Measurements from ENCODE around the gene RHCG. TPM values are rescaled to one million over a fixed set of nuclear protein-coding genes. Genes with fewer than 3 reads are reported as not detected.

RHCG gene
- total RNA-seq: not detected in 2 replicates

DNA sequence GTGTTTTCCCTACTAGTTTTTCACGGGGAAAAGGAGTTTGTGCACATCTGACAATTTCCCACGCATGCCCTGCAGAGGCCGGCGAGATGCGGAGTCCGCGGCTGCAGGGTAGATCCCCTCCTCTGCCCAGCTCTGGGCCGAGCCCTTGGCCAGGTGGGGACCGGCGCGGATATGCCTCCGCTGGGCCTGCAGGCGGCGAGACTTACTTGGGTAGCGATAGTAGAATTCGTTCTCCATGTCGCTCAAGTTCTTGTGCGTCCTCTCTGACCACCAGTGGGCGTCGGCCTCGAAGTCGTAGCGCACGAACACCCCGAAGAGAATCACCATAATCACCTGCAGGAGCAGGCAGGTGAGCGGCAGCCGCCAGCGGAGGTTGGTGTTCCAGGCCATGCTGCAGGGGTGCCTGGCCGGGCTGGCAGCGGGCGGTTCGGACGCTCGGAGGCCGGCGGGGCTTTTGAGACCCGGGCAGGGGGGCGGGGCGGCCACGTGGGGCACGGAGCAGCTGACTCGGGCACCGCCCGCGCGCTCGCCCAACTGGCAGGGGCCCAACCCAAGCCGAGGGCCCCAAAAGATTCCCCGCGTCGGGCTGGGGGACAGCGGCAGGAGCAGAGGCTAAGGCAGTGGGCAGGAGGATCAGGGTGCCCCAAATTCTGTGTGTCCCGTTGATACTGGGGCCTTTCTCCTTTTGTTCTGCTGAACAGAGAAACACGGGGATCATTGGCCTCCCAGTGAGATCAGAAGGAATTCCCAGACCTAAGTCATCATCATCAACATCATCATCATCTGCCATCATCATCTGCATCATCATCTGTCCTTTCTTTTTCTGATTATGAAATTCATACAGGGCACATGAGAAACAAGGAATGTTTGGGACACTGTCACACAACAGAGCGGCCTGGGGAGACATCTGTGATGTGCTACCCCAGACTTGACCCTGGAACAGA, at the start of gene RHCG:
TSS of gene RHCG (minus strand) at position 429 of the 944 bp plus-strand sequence. CDS start at position 390, 39 bp downstream.
- Mint-ChIP-seq H3K4me1 (ENCODE audit: low read depth) (peaks cover 5% of the 10 kb centered on the region), H3K27me3 (ENCODE audit: low read depth) (peaks cover 36% of the 10 kb centered on the region), H3K4me3 (ENCODE audit: low read depth) (no peak within 1 kb of the TSS), H3K9me3 (no peaks in the 10 kb centered on the region), H3K27ac (no peak within 1 kb of the TSS), H3K36me3 (ENCODE audit: low read depth) (no peaks in the 10 kb centered on the region)
- intact Hi-C loops (cut with micrococcal nuclease): loop anchor here (5.0 kb wide), 1 partner anchor 61 kb away; no protein-coding TSS in a partner anchor
- DNase-seq (ENCODE audit: low spot score): no peak

DNA sequence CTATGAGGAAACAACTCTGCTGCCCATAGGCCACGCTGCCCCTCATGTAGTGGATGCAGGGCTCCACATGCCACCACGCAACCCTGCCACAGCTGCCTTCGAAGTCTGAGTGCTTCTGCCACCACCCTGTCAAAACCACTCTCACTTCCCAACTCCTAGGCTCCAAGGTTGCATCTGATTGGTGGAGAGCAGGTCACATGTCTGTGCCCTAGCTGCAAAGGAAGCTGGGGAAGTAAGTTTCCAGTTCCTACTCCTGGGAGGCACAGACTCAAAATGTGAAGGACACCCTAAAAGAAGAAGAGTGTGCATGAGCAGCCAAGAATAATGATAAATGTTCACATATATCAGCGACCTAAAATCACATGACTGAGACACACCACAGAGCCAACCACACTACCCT, 47.0 kb upstream of the RHCG start:
- no peak for DNase-seq (ENCODE audit: low spot score)
- Mint-ChIP-seq H3K36me3 (ENCODE audit: low read depth) (no peaks in the 10 kb centered on the region), H3K27ac (no peak overlapping the region), H3K9me3 (no peaks in the 10 kb centered on the region), H3K4me3 (ENCODE audit: low read depth) (no peak overlapping the region), H3K27me3 (ENCODE audit: low read depth) (peaks cover 7% of the 10 kb centered on the region), H3K4me1 (ENCODE audit: low read depth) (no peaks in the 10 kb centered on the region)
- intact Hi-C loops (cut with micrococcal nuclease): no loop called here

DNA sequence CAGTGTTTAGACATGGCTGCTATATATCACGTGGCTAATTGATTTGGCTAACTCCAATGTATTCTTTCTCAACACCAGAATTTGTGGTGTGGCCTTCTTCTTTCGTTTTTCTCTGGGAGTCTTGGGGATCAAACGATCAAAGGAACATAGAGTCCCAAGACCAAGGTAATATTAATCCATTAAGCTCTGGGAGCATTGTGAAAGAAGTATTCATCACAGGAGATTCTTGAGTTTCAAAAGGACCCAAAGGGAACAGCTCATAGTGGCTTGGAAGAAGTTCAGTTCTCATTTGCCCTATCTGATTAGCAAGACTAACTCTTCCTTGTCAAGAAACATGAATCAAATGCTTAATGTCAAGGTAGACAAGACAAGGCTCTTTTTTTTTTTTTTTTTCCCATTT, 46.0 kb upstream of the RHCG start:
- no peak overlapping the region for H3K27ac Mint-ChIP-seq
- H3K27me3 Mint-ChIP-seq (ENCODE audit: low read depth): peaks cover 9% of the 10 kb centered on the region
- no peak for DNase-seq (ENCODE audit: low spot score)
- H3K36me3 Mint-ChIP-seq (ENCODE audit: low read depth): no peaks in the 10 kb centered on the region
- H3K9me3 Mint-ChIP-seq: peaks cover 3% of the 10 kb centered on the region
- intact Hi-C loops (cut with micrococcal nuclease): no loop called here
- no peaks in the 10 kb centered on the region for H3K4me1 Mint-ChIP-seq (ENCODE audit: low read depth)
- H3K4me3 Mint-ChIP-seq (ENCODE audit: low read depth): no peak overlapping the region

DNA sequence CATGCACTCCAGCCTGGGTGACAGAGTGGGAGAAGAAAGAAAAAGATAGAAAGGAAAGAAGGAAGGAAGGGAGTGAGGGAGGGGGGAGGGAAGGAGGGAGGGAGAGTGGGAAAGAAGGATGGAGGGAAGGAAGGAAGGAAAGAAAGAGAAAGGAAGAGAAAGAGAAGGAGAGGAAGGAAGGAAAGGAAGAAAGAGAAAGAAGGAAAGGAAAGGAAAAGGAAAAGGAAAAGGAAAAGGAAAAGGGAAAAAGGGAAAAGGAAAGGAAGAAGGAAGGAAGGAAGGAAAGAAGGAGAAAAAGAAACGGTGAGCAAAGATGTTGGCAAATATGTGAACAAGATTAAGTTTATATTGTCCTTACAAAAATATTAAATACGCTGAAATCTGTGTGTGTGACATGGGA, 42.6 kb upstream of the RHCG start:
- intact Hi-C loops (cut with micrococcal nuclease): no loop called here
- no peak for DNase-seq (ENCODE audit: low spot score)
- Mint-ChIP-seq H3K9me3 (peaks cover 3% of the 10 kb centered on the region), H3K4me3 (ENCODE audit: low read depth) (no peak overlapping the region), H3K4me1 (ENCODE audit: low read depth) (no peaks in the 10 kb centered on the region), H3K27ac (no peak overlapping the region), H3K27me3 (ENCODE audit: low read depth) (peaks cover 16% of the 10 kb centered on the region), H3K36me3 (ENCODE audit: low read depth) (no peaks in the 10 kb centered on the region)

DNA sequence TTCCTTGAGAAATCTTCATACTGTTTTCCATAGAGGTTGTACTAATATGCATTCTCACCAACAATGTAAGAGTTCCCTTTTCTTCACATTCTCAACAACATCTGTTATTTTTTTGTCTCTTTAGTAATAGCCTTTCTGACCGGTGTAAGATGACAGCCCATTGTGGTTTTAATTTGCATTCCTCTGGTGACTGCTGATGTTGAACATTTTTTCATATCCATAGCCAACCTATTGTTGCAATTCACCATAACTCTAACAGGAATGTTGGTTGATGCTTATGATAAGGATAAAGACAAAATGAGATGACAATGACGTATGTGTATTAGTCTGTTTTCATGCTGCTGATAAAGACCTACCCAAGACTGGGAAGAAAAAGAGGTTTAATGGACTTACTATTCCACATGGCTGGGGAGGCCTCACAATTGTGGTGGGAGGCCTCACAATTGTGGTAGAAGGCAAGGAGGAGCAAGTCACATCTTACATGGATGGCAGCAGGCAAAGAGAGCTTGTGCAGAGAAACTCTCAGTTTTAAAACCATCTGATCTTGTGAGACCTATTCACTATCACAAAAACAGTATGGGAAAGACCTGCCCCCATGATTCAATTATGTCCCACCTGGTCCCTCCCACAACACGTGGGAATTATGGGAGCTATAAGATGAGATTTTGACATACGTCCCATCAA, 37.6 kb upstream of the RHCG start:
- intact Hi-C loops (cut with micrococcal nuclease): no loop called here
- Mint-ChIP-seq H3K27ac (no peak overlapping the region), H3K36me3 (ENCODE audit: low read depth) (no peaks in the 10 kb centered on the region), H3K9me3 (peaks cover 3% of the 10 kb centered on the region), H3K4me1 (ENCODE audit: low read depth) (no peaks in the 10 kb centered on the region), H3K27me3 (ENCODE audit: low read depth) (peaks cover 16% of the 10 kb centered on the region), H3K4me3 (ENCODE audit: low read depth) (no peak overlapping the region)
- DNase-seq (ENCODE audit: low spot score): no peak

DNA sequence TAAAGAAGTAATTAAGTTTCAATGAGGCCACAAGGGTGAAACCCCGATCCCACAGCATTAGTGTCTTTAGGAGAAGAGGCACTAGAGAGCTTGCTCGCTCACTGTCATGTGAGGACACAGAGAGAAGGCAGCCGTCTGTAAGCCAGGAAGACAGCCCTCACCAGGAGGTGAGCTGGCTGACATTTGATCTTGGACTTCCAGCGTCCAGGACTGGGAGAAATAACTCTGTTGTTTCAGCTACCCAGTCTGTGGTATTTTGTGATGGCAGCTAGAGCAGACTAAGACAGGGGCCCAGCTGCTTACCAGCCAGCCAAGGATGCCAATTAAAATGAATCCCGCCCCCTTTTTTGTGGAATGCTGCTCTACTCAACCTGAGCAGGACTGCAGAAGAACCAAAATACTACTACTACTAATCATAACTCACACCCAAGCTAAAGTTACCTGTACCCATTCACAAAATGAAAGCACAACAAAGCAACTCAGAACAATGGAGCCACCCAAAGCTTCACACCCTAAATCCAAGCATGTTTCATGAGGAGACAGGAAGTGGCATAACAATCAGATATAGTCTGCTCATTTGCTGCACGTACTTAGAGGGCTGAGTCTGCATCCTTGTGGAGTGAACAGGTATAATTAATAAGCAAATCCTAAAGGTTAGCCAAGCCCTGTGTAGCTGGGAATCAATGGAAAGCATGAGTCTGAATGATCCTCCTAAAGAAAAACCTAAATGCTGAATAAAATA, 35.6 kb upstream of the RHCG start:
- Mint-ChIP-seq H3K4me1 (ENCODE audit: low read depth) (no peaks in the 10 kb centered on the region), H3K9me3 (no peaks in the 10 kb centered on the region), H3K36me3 (ENCODE audit: low read depth) (no peaks in the 10 kb centered on the region), H3K27me3 (ENCODE audit: low read depth) (peaks cover 14% of the 10 kb centered on the region), H3K27ac (no peak overlapping the region), H3K4me3 (ENCODE audit: low read depth) (no peak overlapping the region)
- intact Hi-C loops (cut with micrococcal nuclease): no loop called here
- no peak for DNase-seq (ENCODE audit: low spot score)

DNA sequence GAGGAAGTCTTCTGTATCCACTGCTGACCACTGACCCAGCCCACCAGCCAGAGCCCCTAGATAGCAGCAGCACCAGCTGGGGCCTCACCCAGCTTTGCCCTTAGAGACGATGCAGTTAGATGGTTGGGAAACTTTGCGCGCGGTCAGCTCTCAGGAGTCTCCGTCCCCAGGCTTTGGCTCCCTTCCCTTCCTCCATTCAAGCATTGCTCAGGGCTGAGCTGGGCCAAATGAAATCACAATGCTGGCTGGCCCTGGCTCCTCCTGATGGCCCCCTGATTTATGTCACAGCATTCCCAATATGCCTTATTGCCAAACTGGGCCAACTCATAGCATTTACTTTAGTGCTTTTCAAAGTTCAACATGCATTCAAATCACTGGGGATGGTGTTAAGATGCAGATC, 34.6 kb upstream of the RHCG start:
- no peak for DNase-seq (ENCODE audit: low spot score)
- Mint-ChIP-seq H3K4me3 (ENCODE audit: low read depth) (no peak overlapping the region), H3K27me3 (ENCODE audit: low read depth) (peaks cover 14% of the 10 kb centered on the region), H3K27ac (no peak overlapping the region), H3K9me3 (no peaks in the 10 kb centered on the region), H3K4me1 (ENCODE audit: low read depth) (no peaks in the 10 kb centered on the region), H3K36me3 (ENCODE audit: low read depth) (no peaks in the 10 kb centered on the region)
- intact Hi-C loops (cut with micrococcal nuclease): no loop called here

DNA sequence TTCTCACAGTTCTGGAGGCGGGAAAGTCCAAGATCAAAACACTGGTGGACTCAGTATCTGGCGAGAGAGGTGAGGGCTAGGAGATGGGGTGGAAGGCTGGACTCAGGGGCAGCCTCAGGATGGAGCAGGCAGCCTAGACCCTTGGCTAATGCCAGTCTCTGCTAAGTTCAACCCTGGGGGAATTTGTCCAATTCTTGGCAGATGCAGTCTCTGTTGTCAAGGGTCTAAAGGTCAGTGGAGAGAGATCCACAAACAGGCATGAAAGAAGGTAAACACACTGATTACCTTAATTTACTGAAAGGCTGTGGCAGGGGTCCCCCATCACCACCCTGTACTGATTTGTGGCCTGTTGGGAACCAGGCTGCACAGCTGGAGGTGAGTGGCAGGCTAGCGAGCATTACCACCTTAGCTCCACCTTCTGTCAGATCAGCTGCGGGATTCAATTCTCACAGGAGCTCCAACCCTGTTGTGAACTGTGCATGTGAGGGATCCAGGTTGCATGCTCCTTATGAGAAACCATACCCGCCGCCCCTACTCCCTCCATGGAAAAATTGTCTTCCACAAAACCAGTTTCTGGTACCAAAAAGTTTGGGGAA, 32.5 kb upstream of the RHCG start:
- no peak for DNase-seq (ENCODE audit: low spot score)
- H3K27me3 Mint-ChIP-seq (ENCODE audit: low read depth): peaks cover 4% of the 10 kb centered on the region
- no peaks in the 10 kb centered on the region for H3K4me1 Mint-ChIP-seq (ENCODE audit: low read depth)
- H3K9me3 Mint-ChIP-seq: no peaks in the 10 kb centered on the region
- intact Hi-C loops (cut with micrococcal nuclease): no loop called here
- no peaks in the 10 kb centered on the region for H3K36me3 Mint-ChIP-seq (ENCODE audit: low read depth)
- H3K4me3 Mint-ChIP-seq (ENCODE audit: low read depth): no peak overlapping the region
- H3K27ac Mint-ChIP-seq: no peak overlapping the region

DNA sequence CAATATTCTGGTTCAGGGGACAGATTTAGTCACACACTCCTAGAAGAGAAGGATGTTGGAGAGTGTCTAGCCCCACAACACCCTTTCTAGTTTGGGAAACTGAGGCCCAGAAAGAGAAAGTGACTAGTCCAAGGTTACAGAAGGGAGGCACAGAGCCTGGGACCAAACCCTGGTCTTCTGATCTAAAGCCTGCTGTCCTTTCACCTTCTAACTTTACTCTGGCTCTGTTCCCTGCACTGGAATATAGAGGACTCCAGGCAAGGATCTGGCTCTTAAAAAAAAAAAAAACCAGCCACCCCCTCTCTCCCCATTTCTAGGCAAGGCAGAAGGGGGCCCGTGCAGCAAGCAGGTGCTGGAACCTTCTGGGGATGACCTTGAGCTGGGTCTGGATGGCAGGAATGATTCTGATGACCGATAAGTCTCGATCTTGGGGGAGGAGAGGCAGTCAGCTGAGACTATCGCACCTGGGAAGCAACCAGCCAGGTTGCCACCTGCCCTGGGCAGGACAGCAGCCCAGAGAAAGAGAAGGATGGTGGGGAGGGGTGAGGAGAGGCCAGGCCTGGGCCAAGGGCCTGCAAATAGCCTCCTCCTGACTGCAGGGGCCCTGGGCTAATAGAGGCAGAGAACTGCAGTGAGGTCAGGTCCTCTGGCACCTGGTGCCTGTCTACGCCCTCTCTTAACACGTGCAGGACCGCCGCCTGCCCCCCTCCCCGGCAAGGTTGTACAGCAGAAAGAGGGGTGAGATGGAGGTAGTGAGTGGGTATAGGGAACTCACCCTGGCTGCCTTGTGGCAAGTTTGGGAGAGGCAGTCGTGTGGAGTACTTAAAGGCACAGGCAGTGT, 30.4 kb upstream of the RHCG start:
- Mint-ChIP-seq H3K36me3 (ENCODE audit: low read depth) (no peaks in the 10 kb centered on the region), H3K4me3 (ENCODE audit: low read depth) (no peak overlapping the region), H3K27ac (no peak overlapping the region), H3K9me3 (no peaks in the 10 kb centered on the region), H3K27me3 (ENCODE audit: low read depth) (peaks cover 2% of the 10 kb centered on the region), H3K4me1 (ENCODE audit: low read depth) (no peaks in the 10 kb centered on the region)
- intact Hi-C loops (cut with micrococcal nuclease): no loop called here
- DNase-seq (ENCODE audit: low spot score): no peak

DNA sequence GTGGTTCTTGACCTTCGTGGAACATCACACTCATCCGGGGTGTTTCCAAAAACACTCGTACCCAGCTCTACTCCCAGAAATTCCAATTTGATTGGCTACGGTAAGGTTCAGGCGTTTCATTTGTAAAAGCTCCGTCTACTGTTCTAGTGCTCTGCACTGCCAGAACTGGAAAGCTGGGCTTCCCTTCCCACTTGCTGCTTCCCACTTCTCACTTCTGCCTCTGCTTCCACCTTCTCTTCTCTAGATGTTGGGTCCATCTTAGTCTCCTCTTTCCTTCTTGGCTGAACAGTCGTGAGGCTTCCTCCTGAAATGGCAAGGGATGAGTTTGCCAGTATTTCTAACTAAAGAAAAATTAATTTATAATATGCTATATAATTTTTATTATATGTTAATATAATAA, 29.8 kb upstream of the RHCG start:
- Mint-ChIP-seq H3K4me3 (ENCODE audit: low read depth) (no peak overlapping the region), H3K9me3 (no peaks in the 10 kb centered on the region), H3K36me3 (ENCODE audit: low read depth) (no peaks in the 10 kb centered on the region), H3K4me1 (ENCODE audit: low read depth) (no peaks in the 10 kb centered on the region), H3K27me3 (ENCODE audit: low read depth) (peaks cover 2% of the 10 kb centered on the region), H3K27ac (no peak overlapping the region)
- intact Hi-C loops (cut with micrococcal nuclease): no loop called here
- no peak for DNase-seq (ENCODE audit: low spot score)

DNA sequence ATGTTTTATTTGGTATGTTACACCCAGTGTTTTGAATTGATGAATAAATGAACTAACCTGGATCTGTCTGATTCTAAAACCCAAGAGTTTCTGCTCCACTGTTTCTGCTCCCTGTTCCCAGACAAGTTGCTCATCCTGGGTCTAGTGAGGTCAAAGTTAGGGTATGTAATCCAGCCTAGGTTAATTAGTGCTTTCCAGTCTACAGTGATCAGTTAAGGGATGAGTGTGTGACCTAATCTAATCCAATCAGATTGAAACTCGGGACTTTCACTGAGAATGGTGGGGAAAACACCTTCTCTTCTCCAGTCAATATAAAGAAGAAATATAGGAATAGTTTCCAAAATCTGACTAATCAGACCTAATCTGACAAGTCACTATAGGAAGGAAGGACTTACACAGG, 27.8 kb upstream of the RHCG start:
- Mint-ChIP-seq H3K9me3 (peaks cover 4% of the 10 kb centered on the region), H3K27me3 (ENCODE audit: low read depth) (no peaks in the 10 kb centered on the region), H3K27ac (no peak overlapping the region), H3K4me3 (ENCODE audit: low read depth) (no peak overlapping the region), H3K36me3 (ENCODE audit: low read depth) (no peaks in the 10 kb centered on the region), H3K4me1 (ENCODE audit: low read depth) (no peaks in the 10 kb centered on the region)
- DNase-seq (ENCODE audit: low spot score): no peak
- intact Hi-C loops (cut with micrococcal nuclease): no loop called here

DNA sequence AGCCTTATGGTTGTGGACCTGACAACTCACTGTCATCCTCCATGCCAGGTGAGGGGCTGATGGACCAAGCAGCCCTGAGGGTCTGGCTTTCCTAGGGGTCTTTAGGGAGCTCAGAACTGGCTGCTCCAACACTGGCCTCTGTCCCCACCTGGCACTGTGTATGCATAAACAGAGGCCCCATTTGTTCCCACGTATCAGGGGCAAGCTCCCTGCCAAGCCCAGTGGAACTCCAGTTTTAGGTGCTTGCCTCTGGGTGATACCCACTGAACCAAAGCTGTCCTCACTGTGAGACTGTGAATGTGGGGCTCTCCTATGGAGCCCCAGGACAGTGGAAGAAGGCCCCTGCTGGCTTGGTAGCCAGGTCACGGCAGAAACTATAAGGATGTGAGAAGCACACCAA, 26.7 kb upstream of the RHCG start:
- no peak overlapping the region for H3K4me3 Mint-ChIP-seq (ENCODE audit: low read depth)
- H3K27me3 Mint-ChIP-seq (ENCODE audit: low read depth): no peaks in the 10 kb centered on the region
- H3K36me3 Mint-ChIP-seq (ENCODE audit: low read depth): no peaks in the 10 kb centered on the region
- H3K27ac Mint-ChIP-seq: no peak overlapping the region
- DNase-seq (ENCODE audit: low spot score): no peak
- intact Hi-C loops (cut with micrococcal nuclease): no loop called here
- H3K9me3 Mint-ChIP-seq: peaks cover 4% of the 10 kb centered on the region
- H3K4me1 Mint-ChIP-seq (ENCODE audit: low read depth): no peaks in the 10 kb centered on the region

All from activated T-helper 2 cell treated with anti-CD3 and anti-CD28 coated beads, Interferon-gamma antibody, Interleukin-2, Interleukin-4, amounts not matched to agents 10 μg/mL and 5 μg/mL and 100 μg/mL, durations not matched to agents 14 hours and 24 hours and 36 hours (primary cell).